ENCODE measurements around the gene GNPTAB. TPM values are rescaled to one million over a fixed set of nuclear protein-coding genes. Genes with fewer than 3 reads are reported as not detected.
A peak's percentile ranks its signal among the peaks of the same experiment; 100 is the strongest.

GNPTAB gene
- total and polyA plus RNA-seq, 11 donors: 18.0 to 61.2 (median 44.9) TPM

- H3K9me3 ChIP-seq: no peaks in the 10 kb centered on the region
- peaks cover 0 to 21% (median 1%) of the 10 kb centered on the region in 12 donors for H3K4me1 ChIP-seq
- no peaks in the 10 kb centered on the region for H3K27me3 ChIP-seq
- ATAC-seq (no peak), DNase-seq (no peak)
- intact Hi-C loops (cut with DNase I): loop anchor here in 1 of 10 donors (5.0 kb wide), 1 partner anchor 38 kb away; the partner anchor contains the start of gene GNPTAB
- TF ChIP-seq, protein P1, sequence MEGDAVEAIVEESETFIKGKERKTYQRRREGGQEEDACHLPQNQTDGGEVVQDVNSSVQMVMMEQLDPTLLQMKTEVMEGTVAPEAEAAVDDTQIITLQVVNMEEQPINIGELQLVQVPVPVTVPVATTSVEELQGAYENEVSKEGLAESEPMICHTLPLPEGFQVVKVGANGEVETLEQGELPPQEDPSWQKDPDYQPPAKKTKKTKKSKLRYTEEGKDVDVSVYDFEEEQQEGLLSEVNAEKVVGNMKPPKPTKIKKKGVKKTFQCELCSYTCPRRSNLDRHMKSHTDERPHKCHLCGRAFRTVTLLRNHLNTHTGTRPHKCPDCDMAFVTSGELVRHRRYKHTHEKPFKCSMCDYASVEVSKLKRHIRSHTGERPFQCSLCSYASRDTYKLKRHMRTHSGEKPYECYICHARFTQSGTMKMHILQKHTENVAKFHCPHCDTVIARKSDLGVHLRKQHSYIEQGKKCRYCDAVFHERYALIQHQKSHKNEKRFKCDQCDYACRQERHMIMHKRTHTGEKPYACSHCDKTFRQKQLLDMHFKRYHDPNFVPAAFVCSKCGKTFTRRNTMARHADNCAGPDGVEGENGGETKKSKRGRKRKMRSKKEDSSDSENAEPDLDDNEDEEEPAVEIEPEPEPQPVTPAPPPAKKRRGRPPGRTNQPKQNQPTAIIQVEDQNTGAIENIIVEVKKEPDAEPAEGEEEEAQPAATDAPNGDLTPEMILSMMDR (IDR thresholded peaks at IDR 0.05): no peak
- no peak for TF ChIP-seq POLR2A (IDR thresholded peaks at IDR 0.05)
- no peak overlapping the region for H3K4me3 ChIP-seq
- no peak overlapping the region for H3K27ac ChIP-seq
- peaks cover 0 to 32% (median 16%) of the 10 kb centered on the region in 9 donors for H3K36me3 ChIP-seq
- 80 to 90% (median 84%) methylated on average over 2 of the region's 2 CpGs for WGBS, 4 donors
Measured at GRCh38 chr12:101794574-101794973, 36.2 kb downstream of the GNPTAB start.

- no peak for DNase-seq
- no peak for TF ChIP-seq POLR2A (IDR thresholded peaks at IDR 0.05)
- TF ChIP-seq, protein P1 (IDR thresholded peaks at IDR 0.05): no peak
- Histone ChIP-seq H3K9me3 (no peaks in the 10 kb centered on the region), H3K27me3 (no peaks in the 10 kb centered on the region), H3K27ac (no peak overlapping the region), H3K4me1 (peaks cover 0 to 21% (median 1%) of the 10 kb centered on the region in 12 donors), H3K4me3 (no peak overlapping the region), H3K36me3 (peaks cover 0 to 44% (median 28%) of the 10 kb centered on the region in 9 donors)
- WGBS, 4 donors: 57 to 67% (median 65%) methylated on average over 1 of the region's 1 CpG
- no peak for ATAC-seq
- intact Hi-C loops (cut with DNase I): loop anchor here in 2 of 10 donors (2.0 to 5.0 kb wide), 2 partner anchors 37 to 39 kb away; partner anchors contain the start of gene GNPTAB (in 2 of the 2)
Measured at GRCh38 chr12:101793401-101793800, 37.4 kb downstream of the GNPTAB start.

- intact Hi-C loops (cut with DNase I): loop anchor here in 2 of 10 donors (2.0 to 5.0 kb wide), 2 partner anchors 39 to 40 kb away; partner anchors contain the start of gene GNPTAB (in 2 of the 2)
- ATAC-seq (peak in 2 of 4 donors; percentile 59), DNase-seq (no peak)
- Histone ChIP-seq H3K4me1 (peaks cover 0 to 21% (median 0%) of the 10 kb centered on the region in 12 donors), H3K27me3 (no peaks in the 10 kb centered on the region), H3K36me3 (peaks cover 0 to 55% (median 35%) of the 10 kb centered on the region in 9 donors), H3K4me3 (no peak overlapping the region), H3K9me3 (no peaks in the 10 kb centered on the region), H3K27ac (no peak overlapping the region)
- WGBS, 4 donors: 72 to 75% (median 74%) methylated on average over 6 of the region's 6 CpGs
- no peak for TF ChIP-seq POLR2A (IDR thresholded peaks at IDR 0.05)
- TF ChIP-seq, protein P1 (IDR thresholded peaks at IDR 0.05): peak in 9 of 12 donors; percentile 6 to 49 (median 33)
Measured at GRCh38 chr12:101792046-101792931, 38.5 kb downstream of the GNPTAB start.

DNA sequence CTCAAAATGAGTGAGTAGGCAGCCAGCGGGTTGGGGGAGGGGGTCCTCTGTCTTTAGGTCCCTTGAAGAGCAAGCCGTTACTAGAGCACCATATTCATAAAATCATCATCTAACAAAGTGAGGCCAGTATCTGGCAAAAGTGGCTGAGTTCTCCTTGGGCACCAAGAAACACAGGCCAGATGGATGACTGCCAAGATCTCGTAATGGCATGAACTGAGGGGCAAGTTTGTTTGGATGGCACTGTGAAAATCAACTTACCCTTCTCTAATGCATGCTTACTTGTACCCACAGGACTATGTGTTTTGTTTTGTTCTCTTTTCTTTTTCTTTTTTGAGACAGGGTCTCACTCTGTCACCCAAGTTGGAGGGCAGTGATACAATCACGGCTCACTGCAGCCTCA, 41.6 kb downstream of the GNPTAB start:
- Histone ChIP-seq H3K36me3 (peaks cover 0 to 64% (median 54%) of the 10 kb centered on the region in 9 donors), H3K4me3 (no peak overlapping the region), H3K4me1 (peaks cover 0 to 9% (median 0%) of the 10 kb centered on the region in 12 donors), H3K9me3 (no peaks in the 10 kb centered on the region), H3K27me3 (no peaks in the 10 kb centered on the region), H3K27ac (no peak overlapping the region)
- TF ChIP-seq POLR2A (IDR thresholded peaks at IDR 0.05): no peak
- TF ChIP-seq, protein P1 (IDR thresholded peaks at IDR 0.05): no peak
- ATAC-seq (no peak), DNase-seq (no peak)
- 80 to 85% (median 84%) methylated on average over 4 of the region's 4 CpGs for WGBS, 4 donors
- intact Hi-C loops (cut with DNase I): no loop called here
